Activated CD8-positive, alpha-beta memory T cell treated with anti-CD3 and anti-CD28 coated beads, Interleukin-2, amount 50 U/mL, for 24 hours (primary cell): Measurements from ENCODE around the gene SLC25A22.

Experiments
- DNase-seq: peaks from one replicate; pipeline ENCODE4 v3.0.0-alpha.2; 2020; ENCODE audit errors: extremely low read depth

The SLC25A22 gene

DNA sequence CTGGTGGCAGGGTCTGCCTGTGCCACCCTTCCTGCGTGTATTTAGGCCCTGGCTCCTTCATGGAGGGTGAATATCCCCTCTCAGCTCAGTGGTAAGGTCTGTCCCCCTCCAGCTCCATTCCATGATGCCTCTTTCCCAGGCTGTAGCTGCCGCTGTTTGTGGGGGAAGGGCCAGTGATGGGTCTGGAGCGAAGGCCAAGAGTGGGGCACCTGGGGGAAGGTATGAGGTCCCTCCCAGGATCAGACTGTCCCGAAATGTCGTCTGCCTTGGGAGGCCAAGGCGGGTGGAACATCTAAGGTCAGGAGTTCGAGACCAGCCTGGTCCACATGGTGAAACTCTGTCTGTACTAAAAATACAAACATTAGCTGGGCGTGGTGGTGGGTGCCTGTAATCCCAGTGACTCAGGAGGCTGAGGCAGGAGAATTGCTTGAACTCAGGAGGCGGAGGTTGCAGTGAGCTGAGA is 35.8 kb upstream of the SLC25A22 start:
- DNase-seq: no peak

DNA sequence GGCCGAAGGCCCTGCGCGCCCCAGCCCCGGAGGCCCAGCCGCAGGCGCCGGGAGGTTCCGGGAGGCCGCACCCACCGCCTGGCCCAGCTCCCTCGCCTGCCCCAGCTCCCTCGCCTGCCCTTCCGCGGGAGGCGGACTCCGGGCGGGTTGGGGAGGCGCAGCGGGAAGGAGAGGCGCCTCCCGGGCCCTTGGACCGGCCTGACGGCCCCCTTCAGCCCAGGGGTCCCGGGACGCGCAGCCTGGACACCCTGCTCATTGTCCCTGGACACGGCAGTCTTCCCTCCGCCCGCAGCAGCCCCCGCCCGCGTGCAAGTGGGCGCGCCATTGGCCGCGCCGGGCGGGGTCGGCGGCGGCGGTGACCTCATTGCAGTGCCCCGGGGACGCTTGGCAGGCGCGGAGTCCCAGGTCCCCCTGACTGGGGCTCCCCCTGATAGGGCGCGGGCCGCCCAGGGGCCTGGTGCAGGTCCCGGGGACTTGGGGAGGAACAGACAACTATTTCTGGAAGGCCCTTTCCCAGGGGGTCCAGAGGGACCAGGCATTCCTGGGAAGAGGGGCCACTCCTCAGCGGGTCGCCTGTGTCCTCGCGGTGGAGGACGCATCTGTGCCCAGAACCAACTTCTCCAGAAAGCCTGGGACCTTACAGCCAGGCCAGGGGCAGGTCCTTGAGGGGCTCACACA is 35.2 kb upstream of the SLC25A22 start:
- DNase-seq: no peak

DNA sequence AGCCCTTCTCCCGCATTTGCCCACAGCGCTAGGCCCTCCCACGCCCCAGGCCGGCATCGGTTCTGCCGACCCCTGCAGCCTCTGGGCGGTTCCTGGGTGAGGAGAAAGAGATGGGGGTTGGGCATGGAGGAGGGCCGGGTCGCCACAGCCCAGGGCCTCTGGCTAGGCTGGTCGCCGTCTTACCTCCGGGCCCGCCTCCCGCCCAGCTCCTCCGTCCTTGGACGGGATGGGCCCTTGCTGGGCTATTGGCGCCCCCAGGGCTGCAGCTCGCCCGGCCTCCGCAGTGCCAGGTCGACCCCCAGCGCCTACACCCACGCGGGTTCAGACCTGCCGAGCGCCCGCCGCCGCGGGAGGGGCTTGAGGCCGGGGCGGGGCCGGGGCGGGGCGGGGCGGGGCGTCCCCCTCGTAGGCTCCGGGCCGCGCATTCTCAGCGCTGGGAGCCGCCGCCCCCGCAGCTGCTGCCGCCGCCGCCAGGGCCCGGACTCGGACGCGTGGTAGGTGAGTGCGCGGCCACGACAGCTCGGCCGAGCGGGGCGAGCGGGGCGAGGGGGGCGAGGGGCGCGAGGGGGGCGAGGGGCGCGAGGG is 34.5 kb upstream of the SLC25A22 start, which contains the start of gene CD151:
Gene CD151 (plus strand): TSS at position 424 of the 585 bp plus-strand sequence. CDS start 3,118 bp downstream, outside the sequence.
- no peak for DNase-seq

DNA sequence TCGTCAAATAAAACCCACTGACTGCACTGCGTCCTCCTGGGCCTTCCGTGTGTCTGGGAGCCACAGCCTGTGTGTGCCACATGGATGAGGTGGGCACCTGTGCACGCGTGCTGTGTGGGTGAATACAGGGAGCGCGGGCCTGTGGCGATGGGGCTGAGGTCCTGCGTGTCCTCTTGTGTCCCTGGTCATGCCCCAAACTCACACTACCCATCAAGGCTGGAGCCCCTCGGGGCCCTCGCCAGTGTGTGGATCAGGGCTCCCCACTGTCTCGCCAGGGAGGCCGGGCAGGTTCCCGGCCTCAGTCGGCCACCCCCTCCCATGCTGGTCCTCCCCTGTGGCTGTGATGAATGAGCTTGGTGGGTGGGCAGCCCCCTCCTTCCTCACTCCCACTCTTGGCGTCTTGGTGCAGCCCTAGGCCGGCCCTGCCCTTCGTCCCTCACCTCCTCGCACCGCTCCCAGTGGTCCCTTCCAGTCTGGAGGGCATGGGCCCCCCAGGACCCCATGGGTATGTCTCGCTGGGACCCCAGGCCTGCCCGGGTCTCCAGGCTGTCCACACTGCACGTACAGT is 34.0 kb upstream of the SLC25A22 start:
- DNase-seq: no peak

DNA sequence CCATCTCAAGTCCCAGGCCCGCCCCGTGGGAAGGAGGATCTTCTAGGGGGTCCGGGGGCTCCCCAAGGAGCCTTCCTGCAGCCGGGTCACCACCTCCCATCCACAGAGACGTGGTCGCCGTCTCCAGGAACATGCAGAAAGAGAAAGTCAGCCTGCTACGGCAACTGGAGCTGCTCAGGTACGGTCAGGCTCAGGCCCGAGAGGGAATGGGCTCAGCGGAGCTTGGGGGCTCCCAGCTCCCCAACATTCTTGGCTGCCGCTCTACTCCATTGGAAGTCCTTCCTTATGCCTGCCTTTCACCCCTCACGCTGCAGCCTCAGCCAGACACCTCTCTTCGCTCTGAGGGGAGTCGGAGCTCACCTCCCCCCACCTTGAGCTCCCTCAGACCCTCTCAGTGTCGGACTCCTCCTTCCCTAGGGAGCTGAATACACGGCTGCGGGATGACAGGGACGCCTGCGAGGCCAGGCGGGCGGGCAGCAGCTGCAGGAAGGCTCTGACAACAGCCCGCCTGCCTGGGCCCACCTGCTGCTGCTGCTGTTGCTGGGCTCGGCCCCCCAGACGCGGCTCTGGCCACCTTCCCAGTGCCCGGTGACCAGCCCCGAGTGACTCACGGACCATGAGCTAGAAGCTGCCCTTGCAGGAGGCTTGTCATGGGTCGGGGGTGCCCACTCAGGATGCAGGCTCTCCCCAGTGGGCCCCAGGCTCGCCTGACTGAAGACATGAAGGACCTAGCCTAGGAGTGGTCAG is 33.2 kb upstream of the SLC25A22 start:
- no peak for DNase-seq

DNA sequence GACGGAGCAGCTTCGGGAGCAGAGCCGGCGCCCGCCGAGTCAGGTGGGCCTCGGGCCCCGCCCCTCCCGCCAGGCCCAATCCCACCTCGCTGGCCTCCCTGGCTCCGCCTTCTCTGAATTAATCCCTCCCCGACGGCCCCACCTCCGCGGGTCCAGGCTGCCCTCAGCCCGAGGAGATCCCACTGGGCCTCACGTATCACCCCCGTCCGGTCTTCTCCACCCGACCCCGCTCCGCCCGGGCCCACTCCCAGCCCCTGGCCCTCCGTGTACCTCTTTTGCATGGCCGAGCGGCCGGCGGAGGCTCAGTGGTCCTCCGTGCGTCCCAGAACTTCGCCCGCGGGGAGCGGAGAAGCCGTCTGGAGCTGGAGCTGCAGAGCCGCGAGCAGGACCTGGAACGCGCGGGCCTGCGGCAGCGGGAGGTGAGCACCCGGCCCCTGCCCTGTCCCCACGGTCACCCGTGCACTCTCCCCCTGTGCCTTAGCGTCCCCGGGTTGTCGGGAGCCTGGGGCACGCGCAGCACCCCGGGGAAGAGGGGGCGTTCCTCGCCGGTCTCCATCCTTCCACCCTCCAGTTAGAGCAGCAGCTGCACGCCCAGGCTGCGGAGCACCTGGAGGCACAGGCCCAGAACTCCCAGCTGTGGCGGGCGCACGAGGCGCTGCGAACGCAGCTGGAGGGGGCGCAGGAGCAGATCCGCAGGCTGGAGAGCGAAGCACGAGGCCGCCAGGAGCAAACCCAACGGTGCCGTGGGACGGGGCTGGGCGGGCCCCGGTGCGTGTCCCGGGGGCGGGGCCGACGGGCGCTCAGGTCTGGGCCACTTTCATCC is 32.4 kb upstream of the SLC25A22 start:
- no peak for DNase-seq

DNA sequence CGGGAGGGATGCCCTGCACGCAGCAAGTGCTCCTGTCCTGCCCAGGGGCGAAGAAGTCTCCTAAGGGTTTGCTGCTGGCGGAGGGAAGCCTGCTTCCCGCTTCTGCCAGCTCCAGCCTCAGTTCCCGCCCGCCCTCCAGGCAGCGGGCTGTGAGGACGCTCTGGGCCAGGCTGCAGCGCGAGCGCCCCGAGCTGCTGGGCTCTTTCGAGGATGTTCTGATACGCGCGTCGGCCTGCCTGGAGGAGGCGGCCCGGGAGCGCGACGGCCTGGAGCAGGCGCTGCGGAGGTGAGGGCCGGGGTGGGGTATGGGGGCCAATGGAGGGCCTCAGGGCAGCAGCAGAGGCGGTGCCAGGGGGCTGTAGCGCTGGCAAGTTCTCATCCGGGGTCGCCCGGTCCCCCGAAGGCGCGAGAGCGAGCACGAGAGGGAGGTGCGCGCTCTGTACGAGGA is 31.8 kb upstream of the SLC25A22 start:
- DNase-seq: no peak

DNA sequence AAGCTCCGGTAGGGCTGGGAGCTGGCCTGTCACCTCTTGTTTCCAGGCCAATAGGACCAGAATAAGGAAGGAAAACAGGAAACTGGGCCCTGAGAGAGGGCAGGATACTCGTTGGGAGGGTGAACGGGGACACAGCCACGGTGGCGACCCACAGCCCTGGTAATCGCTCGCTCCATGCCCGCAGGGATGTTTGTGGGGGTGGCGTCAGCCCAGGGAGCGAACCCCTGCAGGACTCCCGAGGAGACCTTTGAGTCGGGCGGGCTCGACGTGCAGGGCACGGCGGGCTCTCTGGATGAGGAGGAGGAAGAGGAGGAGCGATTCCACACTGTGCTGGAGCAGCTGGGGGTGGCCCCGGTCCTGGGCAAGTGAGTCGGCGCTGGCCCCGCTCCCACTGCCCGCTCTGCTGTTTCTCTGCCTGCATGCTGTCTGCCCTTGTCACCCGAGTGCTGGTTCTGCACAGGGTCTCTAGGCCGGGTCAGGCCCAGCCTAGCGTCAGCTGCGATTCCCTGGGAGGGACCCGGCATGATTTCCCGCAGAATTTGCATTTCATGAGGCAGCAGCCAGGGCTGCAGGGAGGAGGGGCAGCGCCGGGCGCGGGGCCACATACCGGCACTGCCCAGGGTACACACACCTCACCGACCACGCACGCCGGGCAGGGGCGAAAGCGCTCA is 31.2 kb upstream of the SLC25A22 start:
- DNase-seq: no peak

DNA sequence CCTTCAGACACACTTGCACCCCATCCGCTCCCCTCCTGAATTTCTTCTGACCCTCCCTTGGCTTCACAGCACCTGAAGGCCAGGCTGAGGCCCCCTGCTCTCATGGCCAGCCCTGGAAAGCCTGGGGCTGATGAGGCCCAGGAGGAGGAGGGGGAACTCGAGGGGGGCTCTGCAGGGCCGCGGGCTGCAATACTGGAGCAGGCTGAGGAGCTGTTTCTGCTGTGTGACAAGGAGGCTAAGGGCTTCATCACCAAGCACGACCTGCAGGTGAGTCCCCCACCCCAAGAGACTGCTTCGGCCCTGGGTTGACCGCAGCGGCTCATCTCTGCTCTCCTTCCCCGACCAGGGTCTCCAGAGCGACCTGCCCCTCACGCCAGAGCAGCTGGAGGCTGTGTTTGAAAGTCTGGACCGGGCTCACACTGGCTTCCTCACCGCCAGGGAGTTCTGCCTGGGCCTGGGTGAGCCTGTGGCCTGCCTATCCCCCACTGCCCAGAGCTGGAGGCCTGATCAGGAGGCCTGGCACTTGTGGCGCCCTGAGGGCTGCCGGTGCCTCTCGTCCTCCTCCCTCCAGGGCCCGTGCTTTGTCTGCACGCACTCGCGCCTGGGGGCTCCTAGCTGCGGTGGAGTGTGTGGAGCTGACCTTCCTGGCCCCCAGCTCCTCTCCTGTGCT is 30.6 kb upstream of the SLC25A22 start:
- DNase-seq: no peak

DNA sequence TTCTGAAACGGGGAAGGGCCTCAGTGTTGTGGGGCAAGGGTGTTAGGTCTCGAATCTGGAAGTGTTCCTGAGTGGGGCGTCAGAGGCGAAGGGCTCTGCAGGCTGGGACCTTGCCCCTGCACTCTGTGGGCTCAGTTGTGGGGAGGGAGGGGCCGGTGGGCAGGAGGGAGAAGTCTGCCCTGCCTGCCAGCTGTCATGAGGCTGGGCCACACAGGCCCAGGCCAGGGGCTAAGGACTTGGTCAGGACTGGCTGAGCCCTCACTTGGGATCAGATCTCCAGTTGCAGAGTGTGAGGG is 29.8 kb upstream of the SLC25A22 start, which contains the start of gene CRACR2B:
Gene CRACR2B (plus strand): TSS at position 23 of the 296 bp plus-strand sequence. CDS start 689 bp downstream, outside the sequence.
- no peak for DNase-seq

DNA sequence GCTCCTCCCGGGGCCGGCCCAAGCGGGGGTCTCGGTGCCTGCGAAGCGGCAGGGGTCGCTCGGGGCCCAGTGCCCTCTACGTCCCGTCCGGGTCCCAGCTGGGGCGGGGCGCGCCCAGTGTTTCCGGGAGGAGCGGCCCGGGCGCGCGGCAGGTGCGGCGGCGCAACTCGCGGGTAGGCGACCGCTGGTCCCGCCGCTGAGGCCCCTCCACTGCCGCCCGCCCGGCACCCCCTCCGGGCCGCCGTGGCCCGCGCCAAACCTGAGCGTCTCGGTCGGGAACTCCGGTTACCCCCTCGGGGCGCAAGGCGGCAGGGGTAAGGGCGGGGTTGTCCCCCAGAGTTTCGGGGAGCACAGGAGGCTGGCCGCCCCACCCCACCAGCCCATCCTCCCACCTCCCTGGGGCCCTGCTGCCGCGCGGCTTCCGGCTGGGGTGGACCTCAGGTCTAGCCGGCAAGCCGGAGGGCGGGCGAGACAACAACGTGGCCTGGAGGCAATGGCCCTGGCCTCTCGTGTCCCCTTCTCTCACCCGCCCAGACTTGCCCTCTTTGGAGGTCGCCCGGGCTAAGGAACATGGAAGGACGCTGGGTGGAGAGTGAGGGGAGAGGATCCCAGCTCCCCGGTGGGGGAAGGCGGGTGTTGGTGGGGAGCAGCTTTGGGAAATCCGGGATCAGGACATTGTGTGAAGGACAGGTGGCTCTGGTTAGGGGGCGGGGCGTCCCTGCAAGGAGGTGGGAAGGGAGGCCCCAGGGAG is 29.2 kb upstream of the SLC25A22 start:
- DNase-seq: no peak

DNA sequence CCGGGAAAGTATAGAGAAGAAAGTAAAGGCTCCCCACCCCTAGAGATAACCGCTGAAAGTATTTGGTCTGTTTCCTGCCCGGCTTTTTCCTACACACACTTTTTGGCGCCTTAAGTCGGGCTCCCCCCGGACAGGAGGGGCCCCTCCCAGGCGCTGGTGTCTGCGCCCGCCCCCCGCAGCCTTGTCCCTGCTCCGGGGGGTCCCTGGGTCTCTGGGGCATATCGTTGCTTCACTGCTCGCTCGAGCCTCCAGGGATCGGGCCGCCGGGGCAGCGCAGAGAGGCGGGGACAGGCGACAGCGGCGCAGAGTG is 28.7 kb upstream of the SLC25A22 start:
- no peak for DNase-seq

DNA sequence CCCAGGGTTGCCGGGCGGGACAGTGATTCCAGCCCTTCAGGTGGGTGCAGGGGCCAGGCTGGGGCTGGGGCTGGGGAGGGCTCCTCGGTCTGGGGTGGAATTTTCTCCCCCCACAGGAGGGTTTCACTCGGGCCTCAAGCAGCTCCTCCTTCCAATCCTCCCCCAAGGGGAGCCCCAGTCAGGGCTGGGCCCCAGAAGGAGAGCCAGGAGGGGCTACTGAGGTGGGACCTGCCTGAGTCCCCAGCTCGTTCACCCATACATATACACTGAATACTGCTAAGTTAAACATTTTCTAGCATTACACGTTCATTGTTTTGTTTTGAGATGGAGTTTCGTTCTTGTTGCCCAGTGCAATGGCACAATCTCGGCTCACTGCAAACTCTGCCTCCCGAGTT is 28.1 kb upstream of the SLC25A22 start:
- no peak for DNase-seq

DNA sequence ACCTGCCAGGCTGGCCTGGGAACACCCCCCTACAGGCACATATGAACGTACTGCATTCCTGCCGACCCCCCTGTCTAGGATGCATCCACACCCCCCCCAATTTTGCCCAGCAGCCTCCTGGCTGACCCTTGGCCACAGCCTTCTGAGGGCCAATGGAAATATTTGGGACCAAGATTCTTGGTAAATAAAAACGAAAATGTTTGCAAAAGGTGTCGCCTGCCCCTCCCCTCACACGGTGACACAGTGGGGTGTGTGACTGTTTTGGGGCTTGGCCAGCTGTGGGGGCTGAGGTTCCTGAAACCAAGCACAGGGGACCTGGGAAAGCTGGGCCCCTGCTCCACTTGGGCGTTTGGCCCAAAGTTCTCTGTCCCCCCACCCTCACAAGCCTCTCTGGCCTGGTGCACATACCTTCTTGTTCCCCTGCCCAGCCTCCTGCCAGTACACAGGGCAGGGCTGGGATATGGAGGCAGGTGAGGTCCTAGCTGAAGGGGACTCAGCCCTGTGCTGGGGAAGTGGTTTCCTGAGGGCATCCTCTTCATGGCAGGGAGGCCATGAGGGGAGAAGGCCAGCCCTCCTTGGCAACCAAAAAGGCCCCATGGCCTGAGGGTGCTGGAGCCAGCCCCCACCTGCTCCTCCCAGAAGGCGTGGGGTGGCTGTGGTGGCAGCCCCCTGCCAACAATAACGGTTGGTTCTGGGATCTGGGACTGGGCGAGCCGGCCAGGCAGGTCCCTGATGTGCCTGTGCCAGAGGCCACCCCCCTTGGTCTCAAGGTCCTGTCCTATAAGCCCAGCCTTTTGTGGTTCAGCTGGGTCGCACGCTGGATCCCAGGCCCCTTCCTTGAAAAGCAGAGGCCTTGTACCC is 27.5 kb upstream of the SLC25A22 start:
- no peak for DNase-seq

DNA sequence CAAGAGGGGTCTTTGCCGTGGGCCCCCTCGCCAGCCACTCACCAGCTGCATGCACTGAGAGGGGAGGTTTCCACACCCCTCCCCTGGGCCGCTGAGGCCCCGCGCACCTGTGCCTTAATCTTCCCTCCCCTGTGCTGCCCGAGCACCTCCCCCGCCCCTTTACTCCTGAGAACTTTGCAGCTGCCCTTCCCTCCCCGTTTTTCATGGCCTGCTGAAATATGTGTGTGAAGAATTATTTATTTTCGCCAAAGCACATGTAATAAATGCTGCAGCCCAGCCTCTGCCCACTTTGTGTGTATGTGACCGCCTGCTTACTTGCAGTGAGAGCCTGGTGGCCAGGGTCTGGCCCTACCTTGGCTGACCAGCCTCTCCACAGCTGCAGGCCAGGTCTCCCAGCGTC is 26.9 kb upstream of the SLC25A22 start:
- no peak for DNase-seq

DNA sequence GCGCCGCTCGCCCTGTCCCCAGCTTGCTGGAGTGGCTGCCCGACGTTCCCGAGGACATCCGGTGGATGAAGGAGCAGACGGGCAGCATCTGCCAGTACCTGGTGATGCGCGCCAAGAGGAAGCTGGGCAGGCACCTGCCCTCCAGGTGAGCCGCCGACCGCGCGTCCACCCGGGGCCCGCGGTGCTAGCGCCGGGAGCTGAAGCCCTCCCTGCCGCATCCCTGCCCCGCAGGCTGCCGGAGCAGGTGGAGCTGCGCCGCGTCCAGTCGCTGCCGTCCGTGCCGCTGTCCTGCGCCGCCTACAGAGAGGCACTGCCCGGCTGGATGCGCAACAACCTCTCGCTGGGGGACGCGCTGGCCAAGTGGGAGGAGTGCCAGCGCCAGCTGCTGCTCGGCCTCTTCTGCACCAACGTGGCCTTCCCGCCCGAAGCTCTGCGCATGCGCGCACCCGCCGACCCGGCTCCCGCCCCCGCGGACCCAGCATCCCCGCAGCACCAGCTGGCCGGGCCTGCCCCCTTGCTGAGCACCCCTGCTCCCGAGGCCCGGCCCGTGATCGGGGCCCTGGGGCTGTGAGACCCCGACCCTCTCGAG is 26.3 kb upstream of the SLC25A22 start:
- DNase-seq: no peak

DNA sequence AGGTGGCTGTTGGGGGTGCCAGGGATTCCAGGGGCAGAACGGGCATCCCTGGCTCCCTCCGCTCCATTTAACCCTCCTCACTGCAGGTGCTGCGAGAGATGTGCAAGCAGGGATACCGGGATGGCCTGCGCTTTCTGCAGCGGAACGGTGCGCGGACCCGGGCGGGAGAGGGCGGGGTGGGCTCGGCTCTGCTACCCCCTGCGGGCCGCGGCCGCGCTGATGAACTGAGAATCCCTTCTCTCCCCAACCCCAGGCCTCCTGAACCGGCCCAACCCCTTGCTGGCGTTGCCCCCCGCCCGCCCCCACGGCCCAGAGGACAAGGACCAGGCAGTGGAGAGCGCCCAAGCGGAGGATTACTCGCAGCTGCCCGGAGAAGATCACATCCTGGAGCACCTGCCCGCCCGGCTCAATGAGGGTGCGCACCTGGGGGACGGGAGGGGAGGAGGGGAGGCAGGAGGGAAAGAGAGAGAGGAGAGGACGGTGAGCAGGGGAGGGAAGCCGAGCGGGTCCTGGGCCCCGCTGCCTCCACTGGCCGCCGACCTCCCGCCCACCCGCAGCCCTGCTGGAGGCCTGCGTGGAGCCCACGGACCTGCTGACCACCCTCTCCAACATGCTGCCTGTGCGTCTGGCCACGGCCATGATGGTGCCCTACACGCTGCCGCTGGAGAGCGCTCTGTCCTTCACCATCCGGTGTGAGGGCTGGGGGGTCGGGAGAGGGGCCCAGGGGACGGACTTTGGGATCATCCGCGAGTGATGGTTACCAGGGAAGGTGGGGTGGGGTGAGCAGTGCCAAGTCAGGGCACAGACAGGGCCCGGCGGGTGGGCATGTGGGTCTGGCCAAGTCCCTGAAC is 25.6 kb upstream of the SLC25A22 start:
- DNase-seq: no peak
